Stomach (tissue), 9 donors: ENCODE results near the gene ACKR4. TPM values are rescaled to one million over a fixed set of nuclear protein-coding genes. Genes with fewer than 3 reads are reported as not detected.

ENCODE experiments used
- DNase-seq, 2 donors: peaks; one replicate each; pipeline versions ENCODE4 v3.0.0 to v3.0.0-alpha.2; 2013 to 2019
- H3K27ac ChIP-seq, 5 donors: fragments of 200-600 bp in 4 of 5; sonication (generic) in 4 of 5; one replicate each; pipeline ENCODE4 v1.5.1; 2013 to 2019; ENCODE audit warnings: mild to moderate bottlenecking in 1 of 5, moderate library complexity in 1 of 5
- H3K27me3 ChIP-seq, 3 donors: fragments of 200-600 bp; sonication (generic); one replicate each; pipeline ENCODE4 v1.5.1; 2017 to 2019; ENCODE audit warnings: mixed run types in 1 of 3
- H3K36me3 ChIP-seq, 4 donors: fragments of 200-600 bp; sonication (generic); 1 replicate in 3 of 4; 2 replicates in 1 of 4; pipeline ENCODE4 v1.5.1; 2016 to 2019
- H3K4me1 ChIP-seq, 4 donors: fragments of 200-600 bp; sonication (generic); one replicate each; pipeline ENCODE4 v1.5.1; 2016 to 2019
- H3K4me3 ChIP-seq, 4 donors: fragments of 200-600 bp; sonication (generic) in 3 of 4; one replicate each; pipeline ENCODE4 v1.5.1; 2016 to 2019; ENCODE audit warnings: mild to moderate bottlenecking in 1 of 4
- H3K9me3 ChIP-seq, 4 donors: fragments of 200-600 bp; sonication (generic); one replicate each; pipeline ENCODE4 v1.5.1; 2016 to 2019
- EP300 ChIP-seq: sonication (generic); formaldehyde crosslinking; IDR thresholded peaks from one replicate; pipeline ENCODE4 v1.6.1; 2017; ENCODE audit warnings: antibody characterized with exemption
- POLR2A ChIP-seq, 4 donors: fragments of 450-650 bp; IDR thresholded peaks; one replicate each; pipeline ENCODE4 v1.6.1; 2016; ENCODE audit warnings: antibody characterized with exemption in 4 of 4, control low read depth in 2 of 4, mild to moderate bottlenecking in 1 of 4, moderate library complexity in 1 of 4
- POLR2AphosphoS5 ChIP-seq, 3 donors: sonication (generic); formaldehyde crosslinking; IDR thresholded peaks; one replicate each; pipeline ENCODE4 v1.6.1; 2016; ENCODE audit warnings: antibody characterized with exemption in 3 of 3
- WGBS, 5 donors: extraction: QIAGEN DNeasy Blood & Tissue Kit in 3 of 5; methylation state at CpG; one replicate each; pipeline versions ENCODE4 v1.1.5 to v1.1.7; 2013 to 2018; 5-methylcytosine and 5-hydroxymethylcytosine counted together
- intact Hi-C: fragments of 100-400 bp; cut with DNase I; formaldehyde crosslinking; loops from one replicate; pipeline ENCODE4 v1.15.1; 2023; ENCODE audit warnings: low total_unique reads
- polyA plus RNA-seq, 3 donors: library from polyadenylated mRNA; stranded (reverse); fragments of 200-250 nt; gene quantifications; one replicate each; pipeline ENCODE4 v1.2.3, GENCODE V29; 2013
- total RNA-seq, 5 donors: library from RNA; depleted of rRNA; stranded (reverse); fragments of >200 nt; gene quantifications; one replicate each; pipeline versions ENCODE4 v1.1.0 to v1.2.3, GENCODE V29; 2014 to 2016
- TF ChIP-seq, protein P1 (sequence below), 7 experiments: fragments of 450-650 bp in 4 of 7; fragments of 200-600 bp in 3 of 7; sonication (generic) in 3 of 7; IDR thresholded peaks; one replicate each; pipeline ENCODE4 v1.5.1; 2016 to 2019; ENCODE audit warnings: antibody characterized with exemption in 7 of 7, control low read depth in 2 of 7, mild to moderate bottlenecking in 1 of 7
- donor health status: healthy with polysubstance abuse.
- donor health status: Bipolar disorder and iron deficiency.
- donor health status: healthy.

The ACKR4 gene
- total and polyA plus RNA-seq, 8 donors: 0.58 to 16.7 (median 2.4) TPM

GRCh38 chr3:132568422-132568821 lies 28.6 kb upstream of the ACKR4 start:
- no peak overlapping the region for H3K27ac ChIP-seq
- H3K36me3 ChIP-seq: peaks cover 0 to 8% (median 7%) of the 10 kb centered on the region in 4 donors
- no peak overlapping the region for H3K4me3 ChIP-seq
- intact Hi-C loops: no loop called here
- WGBS, 5 donors: 72 to 87% (median 81%) methylated on average over 2 of the region's 2 CpGs
- H3K9me3 ChIP-seq: no peaks in the 10 kb centered on the region
- TF ChIP-seq POLR2A (IDR thresholded peaks at IDR 0.05): no peak
- no peak for TF ChIP-seq POLR2AphosphoS5 (IDR thresholded peaks at IDR 0.05)
- TF ChIP-seq, protein P1, sequence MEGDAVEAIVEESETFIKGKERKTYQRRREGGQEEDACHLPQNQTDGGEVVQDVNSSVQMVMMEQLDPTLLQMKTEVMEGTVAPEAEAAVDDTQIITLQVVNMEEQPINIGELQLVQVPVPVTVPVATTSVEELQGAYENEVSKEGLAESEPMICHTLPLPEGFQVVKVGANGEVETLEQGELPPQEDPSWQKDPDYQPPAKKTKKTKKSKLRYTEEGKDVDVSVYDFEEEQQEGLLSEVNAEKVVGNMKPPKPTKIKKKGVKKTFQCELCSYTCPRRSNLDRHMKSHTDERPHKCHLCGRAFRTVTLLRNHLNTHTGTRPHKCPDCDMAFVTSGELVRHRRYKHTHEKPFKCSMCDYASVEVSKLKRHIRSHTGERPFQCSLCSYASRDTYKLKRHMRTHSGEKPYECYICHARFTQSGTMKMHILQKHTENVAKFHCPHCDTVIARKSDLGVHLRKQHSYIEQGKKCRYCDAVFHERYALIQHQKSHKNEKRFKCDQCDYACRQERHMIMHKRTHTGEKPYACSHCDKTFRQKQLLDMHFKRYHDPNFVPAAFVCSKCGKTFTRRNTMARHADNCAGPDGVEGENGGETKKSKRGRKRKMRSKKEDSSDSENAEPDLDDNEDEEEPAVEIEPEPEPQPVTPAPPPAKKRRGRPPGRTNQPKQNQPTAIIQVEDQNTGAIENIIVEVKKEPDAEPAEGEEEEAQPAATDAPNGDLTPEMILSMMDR (IDR thresholded peaks at IDR 0.05): no peak
- TF ChIP-seq EP300: no peak
- DNase-seq: no peak
- no peaks in the 10 kb centered on the region for H3K4me1 ChIP-seq
- H3K27me3 ChIP-seq: no peaks in the 10 kb centered on the region

- Histone ChIP-seq H3K4me1 (no peaks in the 10 kb centered on the region), H3K9me3 (no peaks in the 10 kb centered on the region), H3K27ac (no peak overlapping the region), H3K27me3 (no peaks in the 10 kb centered on the region), H3K36me3 (peaks cover 0 to 14% (median 11%) of the 10 kb centered on the region in 4 donors), H3K4me3 (no peak overlapping the region)
- intact Hi-C loops: no loop called here
- 9 to 24% (median 18%) methylated on average over 2 of the region's 2 CpGs for WGBS, 5 donors
- TF ChIP-seq POLR2A (IDR thresholded peaks at IDR 0.05) (no peak), EP300 (no peak), POLR2AphosphoS5 (IDR thresholded peaks at IDR 0.05) (no peak)
- TF ChIP-seq, protein P1 (IDR thresholded peaks at IDR 0.05): no peak
- DNase-seq: no peak
These were observed 27.9 kb upstream of the ACKR4 start for GRCh38 chr3:132569153-132569552.

GRCh38 chr3:132569580-132569979 lies 27.5 kb upstream of the ACKR4 start:
- DNase-seq: no peak
- intact Hi-C loops: no loop called here
- Histone ChIP-seq H3K4me1 (no peaks in the 10 kb centered on the region), H3K27me3 (no peaks in the 10 kb centered on the region), H3K36me3 (peaks cover 0 to 18% (median 13%) of the 10 kb centered on the region in 4 donors), H3K4me3 (no peak overlapping the region), H3K27ac (no peak overlapping the region), H3K9me3 (no peaks in the 10 kb centered on the region)
- TF ChIP-seq POLR2AphosphoS5 (IDR thresholded peaks at IDR 0.05): no peak
- TF ChIP-seq, protein P1 (IDR thresholded peaks at IDR 0.05): no peak
- WGBS, 5 donors: 38 to 64% (median 59%) methylated on average over 1 of the region's 1 CpG

GRCh38 chr3:132570016-132570415 lies 27.1 kb upstream of the ACKR4 start:
- DNase-seq: no peak
- no peaks in the 10 kb centered on the region for H3K4me1 ChIP-seq
- TF ChIP-seq, protein P1 (IDR thresholded peaks at IDR 0.05): no peak
- TF ChIP-seq POLR2AphosphoS5 (IDR thresholded peaks at IDR 0.05) (no peak), EP300 (no peak), POLR2A (IDR thresholded peaks at IDR 0.05) (no peak)
- H3K27me3 ChIP-seq: no peaks in the 10 kb centered on the region
- no peaks in the 10 kb centered on the region for H3K9me3 ChIP-seq
- no peak overlapping the region for H3K27ac ChIP-seq
- H3K4me3 ChIP-seq: no peak overlapping the region
- peaks cover 0 to 22% (median 17%) of the 10 kb centered on the region in 4 donors for H3K36me3 ChIP-seq
- intact Hi-C loops: no loop called here
- 52 to 75% (median 61%) methylated on average over 2 of the region's 2 CpGs for WGBS, 5 donors
